Esophagus muscularis mucosa (tissue), 4 donors: ENCODE data around the gene ITGA5. TPM values are rescaled to one million over a fixed set of nuclear protein-coding genes. Genes with fewer than 3 reads are reported as not detected.

ENCODE experiments used
- DNase-seq: peaks from one replicate; pipeline ENCODE4 v3.0.0-alpha.2; 2017; ENCODE audit errors: extremely low spot score
- H3K27ac ChIP-seq, 4 donors: fragments of 200-600 bp; sonication (generic); replicated peaks in 1 of 4; 1 replicate in 3 of 4; 2 replicates in 1 of 4; pipeline ENCODE4 v1.5.1; 2016 to 2019; ENCODE audit warnings: mild to moderate bottlenecking in 1 of 4
- H3K27me3 ChIP-seq, 4 donors: fragments of 200-600 bp; sonication (generic); one replicate each; pipeline versions ENCODE4 v1.5.1 to v1.6.0; 2016 to 2019
- H3K36me3 ChIP-seq, 4 donors: fragments of 200-600 bp; sonication (generic); one replicate each; pipeline ENCODE4 v1.5.1; 2016 to 2019
- H3K4me1 ChIP-seq, 4 donors: fragments of 200-600 bp; sonication (generic); one replicate each; pipeline ENCODE4 v1.5.1; 2016 to 2019
- H3K4me3 ChIP-seq, 4 donors: fragments of 200-600 bp; sonication (generic); 1 replicate in 2 of 4; 2 replicates in 2 of 4; pipeline ENCODE4 v1.5.1; 2016 to 2019; ENCODE audit warnings: mild to moderate bottlenecking in 4 of 4, moderate library complexity in 1 of 4
- H3K9me3 ChIP-seq, 4 donors: fragments of 200-600 bp; sonication (generic); 1 replicate in 3 of 4; 2 replicates in 1 of 4; pipeline ENCODE4 v1.5.1; 2016 to 2019
- EP300 ChIP-seq: sonication (generic); formaldehyde crosslinking; IDR thresholded peaks from one replicate; pipeline ENCODE4 v1.6.1; 2017; ENCODE audit warnings: antibody characterized with exemption
- POLR2A ChIP-seq: fragments of 450-650 bp; IDR thresholded peaks from one replicate; pipeline ENCODE4 v1.6.1; 2017; ENCODE audit warnings: antibody characterized with exemption, moderate library complexity, mild to moderate bottlenecking, low read depth
- POLR2AphosphoS5 ChIP-seq, 2 donors: sonication (generic); formaldehyde crosslinking; IDR thresholded peaks; one replicate each; pipeline ENCODE4 v1.6.1; 2017; ENCODE audit warnings: antibody characterized with exemption in 2 of 2
- WGBS: methylation state at CpG from one replicate; pipeline ENCODE4 v1.1.5; 2018; 5-methylcytosine and 5-hydroxymethylcytosine counted together
- intact Hi-C: fragments of 100-400 bp; cut with DNase I; formaldehyde crosslinking; loops from one replicate; pipeline ENCODE4 v1.15.1; 2023
- total RNA-seq, 4 donors: library from RNA; depleted of rRNA; stranded (reverse); fragments of >200 nt; gene quantifications; one replicate each; pipeline versions ENCODE4 v1.1.0 to v1.2.1, GENCODE V29; 2016
- TF ChIP-seq, protein P1 (sequence below), 3 experiments: fragments of 200-600 bp in 2 of 3; fragments of 450-650 bp in 1 of 3; sonication (generic) in 2 of 3; IDR thresholded peaks; one replicate each; pipeline ENCODE4 v1.5.1; 2017 to 2019; ENCODE audit warnings: antibody characterized with exemption in 3 of 3, mild to moderate bottlenecking in 2 of 3, moderate library complexity in 1 of 3

Gene ITGA5
- total RNA-seq, 4 donors from 2014 or later, result 264 to 785 (median 602) TPM

DNA sequence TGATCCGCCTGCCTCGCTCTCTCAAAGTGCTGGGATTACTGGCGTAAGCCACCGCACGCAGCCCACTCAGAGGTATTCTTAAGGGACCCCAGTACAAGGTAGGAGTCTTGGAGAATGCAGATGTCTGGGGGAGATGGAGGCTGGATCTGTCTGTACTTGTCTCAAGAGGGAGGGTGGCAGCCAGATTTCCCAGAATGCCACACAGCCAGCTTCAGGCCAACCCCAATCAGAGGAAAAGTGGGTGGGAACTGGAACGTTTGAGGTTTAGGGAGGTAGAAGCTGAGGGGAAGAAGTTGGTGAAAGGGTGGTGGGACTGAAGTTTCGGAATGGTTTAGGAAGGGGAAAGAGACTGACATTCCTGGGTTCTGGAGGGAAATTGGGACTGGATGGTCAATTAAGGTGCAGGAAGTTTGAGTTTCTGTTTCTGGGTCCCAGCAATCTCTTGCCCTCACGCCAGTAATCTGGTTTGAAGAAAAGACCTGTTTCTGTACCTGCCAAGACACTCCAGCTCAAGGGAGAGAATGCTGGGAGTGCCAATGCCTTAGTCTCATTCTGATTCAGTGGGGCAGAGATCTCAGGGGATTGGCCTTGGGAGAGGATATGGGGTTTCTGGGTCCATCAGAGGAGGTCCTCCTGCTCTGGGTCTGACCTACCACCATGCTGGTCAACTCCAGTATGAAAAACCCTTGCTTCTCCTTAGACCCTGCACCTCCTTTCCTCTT, 26.4 kb downstream of the ITGA5 start:
- H3K4me3 ChIP-seq, result no peak overlapping the region
- TF ChIP-seq, protein P1, sequence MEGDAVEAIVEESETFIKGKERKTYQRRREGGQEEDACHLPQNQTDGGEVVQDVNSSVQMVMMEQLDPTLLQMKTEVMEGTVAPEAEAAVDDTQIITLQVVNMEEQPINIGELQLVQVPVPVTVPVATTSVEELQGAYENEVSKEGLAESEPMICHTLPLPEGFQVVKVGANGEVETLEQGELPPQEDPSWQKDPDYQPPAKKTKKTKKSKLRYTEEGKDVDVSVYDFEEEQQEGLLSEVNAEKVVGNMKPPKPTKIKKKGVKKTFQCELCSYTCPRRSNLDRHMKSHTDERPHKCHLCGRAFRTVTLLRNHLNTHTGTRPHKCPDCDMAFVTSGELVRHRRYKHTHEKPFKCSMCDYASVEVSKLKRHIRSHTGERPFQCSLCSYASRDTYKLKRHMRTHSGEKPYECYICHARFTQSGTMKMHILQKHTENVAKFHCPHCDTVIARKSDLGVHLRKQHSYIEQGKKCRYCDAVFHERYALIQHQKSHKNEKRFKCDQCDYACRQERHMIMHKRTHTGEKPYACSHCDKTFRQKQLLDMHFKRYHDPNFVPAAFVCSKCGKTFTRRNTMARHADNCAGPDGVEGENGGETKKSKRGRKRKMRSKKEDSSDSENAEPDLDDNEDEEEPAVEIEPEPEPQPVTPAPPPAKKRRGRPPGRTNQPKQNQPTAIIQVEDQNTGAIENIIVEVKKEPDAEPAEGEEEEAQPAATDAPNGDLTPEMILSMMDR (IDR thresholded peaks at IDR 0.05), result no peak
- TF ChIP-seq POLR2A, result no peak
- TF ChIP-seq POLR2AphosphoS5 (IDR thresholded peaks at IDR 0.05), result no peak
- no peak for TF ChIP-seq EP300
- peaks cover 8 to 43% (median 25%) of the 10 kb centered on the region in 4 donors for H3K4me1 ChIP-seq
- no peak for DNase-seq
- H3K9me3 ChIP-seq, result no peaks in the 10 kb centered on the region
- intact Hi-C loops, result no loop called here
- WGBS, result 87% methylated on average over 8 of the region's 8 CpGs
- H3K27me3 ChIP-seq, result no peaks in the 10 kb centered on the region
- H3K36me3 ChIP-seq, result peaks cover 30 to 49% (median 38%) of the 10 kb centered on the region in 4 donors
- peak overlapping the region in 3 of 4 donors; percentile 25 to 68 (median 51) for H3K27ac ChIP-seq

DNA sequence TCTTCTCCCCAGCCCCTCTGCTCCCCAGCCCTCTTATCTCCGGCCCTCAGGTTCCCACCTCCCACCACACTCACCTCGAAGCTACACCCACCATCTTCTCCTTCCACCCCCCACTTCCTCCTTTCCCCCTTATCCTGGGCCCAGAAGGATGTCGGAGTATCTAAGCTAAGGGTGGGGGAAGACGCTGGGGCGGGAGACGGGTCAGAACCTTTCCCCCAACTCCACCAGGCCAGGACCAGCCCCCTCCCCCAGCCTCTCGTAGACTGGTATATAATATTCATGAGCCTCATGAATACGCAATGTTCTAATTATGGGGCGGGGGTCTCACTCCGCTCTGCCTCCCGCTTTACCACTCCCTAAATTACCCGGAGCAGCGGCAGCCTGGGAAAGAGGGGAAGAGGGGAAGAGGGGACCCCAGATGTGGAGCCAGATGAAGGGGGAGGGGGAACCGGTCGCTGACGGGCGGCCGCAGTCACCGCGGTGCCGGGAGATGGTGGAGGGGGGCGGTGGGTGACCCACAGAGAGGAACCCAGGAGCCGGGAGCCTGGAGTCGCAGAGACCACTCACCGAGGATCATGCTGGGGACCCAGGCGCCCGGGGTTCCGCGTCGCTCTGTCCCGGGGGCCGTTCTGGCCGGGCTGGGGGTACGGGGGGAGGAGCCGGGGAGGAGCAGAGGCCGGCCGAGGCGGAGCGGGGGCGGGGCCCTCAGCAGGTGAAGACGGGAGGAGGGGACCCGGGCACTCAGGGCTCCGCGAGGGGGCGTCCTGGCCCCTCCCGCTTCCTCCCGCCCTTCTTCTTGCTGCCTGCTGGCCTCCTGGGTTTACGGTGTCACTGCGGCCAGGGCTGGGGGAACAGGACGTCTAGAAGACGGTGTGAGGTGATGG, 28.2 kb downstream of the ITGA5 start:
- Histone ChIP-seq H3K4me1 (peaks cover 8 to 31% (median 22%) of the 10 kb centered on the region in 4 donors), H3K27ac (peak overlapping the region in 3 of 4 donors; percentile 19 to 72 (median 59)), H3K27me3 (no peaks in the 10 kb centered on the region), H3K9me3 (no peaks in the 10 kb centered on the region), H3K4me3 (peak overlapping the region; percentile 50 to 53 (median 50)), H3K36me3 (peaks cover 13 to 32% (median 21%) of the 10 kb centered on the region in 4 donors)
- intact Hi-C loops, result no loop called here
- no peak for DNase-seq
- 20% methylated on average over 45 of the region's 51 CpGs for WGBS
- TF ChIP-seq, protein P1 (IDR thresholded peaks at IDR 0.05), result no peak
- TF ChIP-seq POLR2AphosphoS5 (IDR thresholded peaks at IDR 0.05), result no peak
- TF ChIP-seq POLR2A, result no peak
- no peak for TF ChIP-seq EP300

DNA sequence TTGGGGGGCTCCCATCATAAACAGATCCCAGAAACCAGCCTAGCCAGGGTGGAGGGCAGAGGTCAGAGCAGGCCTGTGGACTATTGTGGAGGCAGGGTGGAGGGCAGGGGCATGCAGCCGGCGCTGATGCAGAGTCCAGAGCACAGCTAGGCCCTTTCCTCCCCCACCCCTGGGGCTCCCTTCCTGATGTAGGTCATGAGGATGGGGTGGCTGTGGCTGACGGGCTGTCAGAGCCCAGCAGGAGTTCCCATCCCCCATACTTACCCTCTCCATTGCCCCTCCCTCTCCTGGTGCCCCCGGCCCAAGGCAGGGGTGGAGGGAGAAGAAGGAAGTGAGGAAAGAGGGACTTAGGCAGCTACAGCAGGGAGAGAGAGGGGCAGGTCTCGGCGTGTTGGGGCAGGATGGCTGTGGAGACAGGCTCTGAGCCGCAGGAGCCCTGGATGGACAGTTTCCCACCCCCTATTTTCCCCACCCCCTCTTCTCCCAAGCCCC, 28.8 kb downstream of the ITGA5 start:
- WGBS, result 73% methylated on average over 7 of the region's 7 CpGs
- intact Hi-C loops, result no loop called here
- TF ChIP-seq EP300 (no peak), POLR2AphosphoS5 (IDR thresholded peaks at IDR 0.05) (no peak), POLR2A (no peak)
- TF ChIP-seq, protein P1 (IDR thresholded peaks at IDR 0.05), result no peak
- H3K4me1 ChIP-seq, result peaks cover 15 to 34% (median 25%) of the 10 kb centered on the region in 4 donors
- DNase-seq, result no peak
- no peak overlapping the region for H3K4me3 ChIP-seq
- peak overlapping the region in 2 of 4 donors; percentile 59 to 72 for H3K27ac ChIP-seq
- no peaks in the 10 kb centered on the region for H3K9me3 ChIP-seq
- peaks cover 6 to 25% (median 14%) of the 10 kb centered on the region in 4 donors for H3K36me3 ChIP-seq
- no peaks in the 10 kb centered on the region for H3K27me3 ChIP-seq

DNA sequence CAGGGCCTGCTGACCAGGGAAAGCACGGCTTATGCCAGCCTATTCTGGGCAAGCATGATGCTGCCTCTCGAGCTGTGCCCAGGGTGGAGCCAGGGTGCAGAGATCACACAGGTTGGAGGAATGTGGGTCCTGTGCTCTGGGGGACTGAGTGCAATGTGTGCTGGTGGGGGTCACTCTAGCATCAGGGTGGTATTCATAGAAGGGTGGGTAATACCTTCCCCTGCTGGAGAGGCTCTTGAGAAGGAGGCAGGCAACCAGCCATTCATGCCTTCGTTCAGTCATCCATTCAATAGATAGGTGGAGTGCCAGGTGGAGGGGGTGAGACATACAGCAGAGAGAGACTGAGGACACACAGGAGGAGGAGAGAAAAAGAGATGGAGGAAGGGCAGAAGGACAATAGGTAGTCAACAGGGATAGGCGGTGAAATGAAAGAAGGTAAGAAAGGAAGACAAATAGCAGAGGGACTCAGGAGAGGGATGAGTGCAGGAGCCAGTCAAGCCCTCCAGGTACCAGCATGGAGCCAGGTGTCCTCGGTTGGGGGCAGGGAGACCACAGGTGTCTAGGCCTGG, 29.4 kb downstream of the ITGA5 start:
- no peak for DNase-seq
- H3K4me3 ChIP-seq, result no peak overlapping the region
- H3K27ac ChIP-seq, result no peak overlapping the region
- H3K4me1 ChIP-seq, result peaks cover 15 to 38% (median 28%) of the 10 kb centered on the region in 4 donors
- peaks cover under 1 to 19% (median 9%) of the 10 kb centered on the region in 4 donors for H3K36me3 ChIP-seq
- 96% methylated on average over 5 of the region's 5 CpGs for WGBS
- TF ChIP-seq POLR2A (no peak), POLR2AphosphoS5 (IDR thresholded peaks at IDR 0.05) (no peak), EP300 (no peak)
- TF ChIP-seq, protein P1 (IDR thresholded peaks at IDR 0.05), result no peak
- H3K9me3 ChIP-seq, result no peaks in the 10 kb centered on the region
- H3K27me3 ChIP-seq, result no peaks in the 10 kb centered on the region
- intact Hi-C loops, result no loop called here
